ENCODE data around the gene PACSIN2. TPM values are rescaled to one million over a fixed set of nuclear protein-coding genes. Genes with fewer than 3 reads are reported as not detected.

PACSIN2 gene
- total and polyA plus RNA-seq, 2 of the 13 experiments (the other 11 are each of a cell fraction or from before 2014, with no cell fraction given): 54.1 to 68.8 TPM

- TF ChIP-seq PTBP1 (IDR thresholded peaks at IDR 0.05; ENCODE audit: low read depth, low read length, poor library complexity, severe bottlenecking): no peak
- no peak for TF ChIP-seq IRF9 (CRISPR knock-in tag; IDR thresholded peaks at IDR 0.05; ENCODE audit: borderline replicate concordance)
- TF ChIP-seq CBX5 (CRISPR knock-in tag; IDR thresholded peaks at IDR 0.05; ENCODE audit: borderline replicate concordance): no peak; the same call in 1 of the 2 replicates
- TF ChIP-seq TRIM24 (CRISPR knock-in tag; IDR thresholded peaks at IDR 0.05): no peak
- TF ChIP-seq ZKSCAN8 (CRISPR knock-in tag; IDR thresholded peaks at IDR 0.05; ENCODE audit: borderline replicate concordance): peak; percentile 90
- peak; percentile 81 for TF ChIP-seq NR2F6 (IDR thresholded peaks at IDR 0.05)
- peak; percentile 92 for TF ChIP-seq NR2F6 (CRISPR knock-in tag; IDR thresholded peaks at IDR 0.05)
- TF ChIP-seq GMEB1 (CRISPR knock-in tag; IDR thresholded peaks at IDR 0.05; ENCODE audit: borderline replicate concordance): no peak
- TF ChIP-seq AGO1 (IDR thresholded peaks at IDR 0.05; ENCODE audit: low read depth, low read length, poor library complexity, severe bottlenecking): no peak
- TF ChIP-seq ZNF326 (CRISPR knock-in tag; IDR thresholded peaks at IDR 0.05; ENCODE audit: borderline replicate concordance): no peak
- TF ChIP-seq FOXJ3 (CRISPR knock-in tag; IDR thresholded peaks at IDR 0.05; ENCODE audit: borderline replicate concordance): peak; percentile 28; the same call in 1 of the 2 replicates
- no peak for TF ChIP-seq ZNF260 (CRISPR knock-in tag; IDR thresholded peaks at IDR 0.05; ENCODE audit: borderline replicate concordance, low read depth)
- no peak for TF ChIP-seq E2F2 (CRISPR knock-in tag; IDR thresholded peaks at IDR 0.05; ENCODE audit: borderline replicate concordance)
- no peak for TF ChIP-seq MZF1 (CRISPR knock-in tag; IDR thresholded peaks at IDR 0.05; ENCODE audit: borderline replicate concordance)
- TF ChIP-seq HNRNPL (IDR thresholded peaks at IDR 0.05; ENCODE audit: low read depth, low read length): no peak
- TF ChIP-seq MED1 (CRISPR knock-in tag; IDR thresholded peaks at IDR 0.05): peak; percentile 71
- TF ChIP-seq KDM1A (CRISPR knock-in tag; IDR thresholded peaks at IDR 0.05): no peak
- TF ChIP-seq ZNF331 (CRISPR knock-in tag; IDR thresholded peaks at IDR 0.05): peak; percentile 62; the same call in 1 of the 2 replicates
- TF ChIP-seq SNAPC2 (CRISPR knock-in tag; IDR thresholded peaks at IDR 0.05): no peak
- TF ChIP-seq GFI1 (CRISPR knock-in tag; IDR thresholded peaks at IDR 0.05; ENCODE audit: borderline replicate concordance): no peak
- no peak for TF ChIP-seq CCAR2 (optimal IDR thresholded peaks at IDR 0.05; ENCODE audit: low read depth, low read length)
- no peak for TF ChIP-seq THAP9 (CRISPR knock-in tag; IDR thresholded peaks at IDR 0.05; ENCODE audit: borderline replicate concordance)
- no peak for TF ChIP-seq CREB1 (IDR thresholded peaks at IDR 0.05)
- peak; percentile 22; the same call in 1 of the 2 replicates for TF ChIP-seq CREB1 (CRISPR knock-in tag; IDR thresholded peaks at IDR 0.05)
- no peak for TF ChIP-seq HIVEP1 (CRISPR knock-in tag; IDR thresholded peaks at IDR 0.05)
Measured at GRCh38 chr22:42939941-42940653, 74.9 kb downstream of the PACSIN2 start (continued).
